GM18520 (cell line): ENCODE data around the gene GPR146.
"Not testable (repeated sequence)": the region's sequence is repeated elsewhere in the genome, so short reads cannot be mapped to it uniquely, and the experiment has no call there.

Experiments
- ATAC-seq: cut with Tn5 transposase; IDR thresholded peaks from one replicate; pipeline ENCODE4 v1.9.1; 2021; ENCODE audit not compliant: unreplicated experiment

GPR146 gene

DNA sequence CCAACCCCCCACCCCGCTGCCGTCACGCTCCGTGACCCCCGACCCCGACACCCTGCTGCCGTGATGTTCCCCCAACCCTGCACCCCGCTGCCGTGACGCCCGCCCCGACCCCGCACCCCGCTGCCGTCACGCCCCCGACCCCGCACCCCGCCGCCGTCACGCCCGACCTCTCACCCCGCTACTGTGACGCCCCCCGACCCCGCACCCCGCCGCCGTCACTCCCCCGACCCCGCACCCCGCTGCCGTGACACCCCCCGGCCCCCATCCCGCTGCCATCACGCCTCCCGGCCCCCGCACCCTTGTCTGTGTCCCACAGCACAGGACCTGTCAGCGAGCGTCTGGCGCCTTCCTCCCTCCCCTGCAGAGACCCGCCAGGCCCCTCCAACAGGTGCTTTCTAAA lies 29.7 kb downstream of the GPR146 start:
- ATAC-seq, result not testable (repeated sequence)

DNA sequence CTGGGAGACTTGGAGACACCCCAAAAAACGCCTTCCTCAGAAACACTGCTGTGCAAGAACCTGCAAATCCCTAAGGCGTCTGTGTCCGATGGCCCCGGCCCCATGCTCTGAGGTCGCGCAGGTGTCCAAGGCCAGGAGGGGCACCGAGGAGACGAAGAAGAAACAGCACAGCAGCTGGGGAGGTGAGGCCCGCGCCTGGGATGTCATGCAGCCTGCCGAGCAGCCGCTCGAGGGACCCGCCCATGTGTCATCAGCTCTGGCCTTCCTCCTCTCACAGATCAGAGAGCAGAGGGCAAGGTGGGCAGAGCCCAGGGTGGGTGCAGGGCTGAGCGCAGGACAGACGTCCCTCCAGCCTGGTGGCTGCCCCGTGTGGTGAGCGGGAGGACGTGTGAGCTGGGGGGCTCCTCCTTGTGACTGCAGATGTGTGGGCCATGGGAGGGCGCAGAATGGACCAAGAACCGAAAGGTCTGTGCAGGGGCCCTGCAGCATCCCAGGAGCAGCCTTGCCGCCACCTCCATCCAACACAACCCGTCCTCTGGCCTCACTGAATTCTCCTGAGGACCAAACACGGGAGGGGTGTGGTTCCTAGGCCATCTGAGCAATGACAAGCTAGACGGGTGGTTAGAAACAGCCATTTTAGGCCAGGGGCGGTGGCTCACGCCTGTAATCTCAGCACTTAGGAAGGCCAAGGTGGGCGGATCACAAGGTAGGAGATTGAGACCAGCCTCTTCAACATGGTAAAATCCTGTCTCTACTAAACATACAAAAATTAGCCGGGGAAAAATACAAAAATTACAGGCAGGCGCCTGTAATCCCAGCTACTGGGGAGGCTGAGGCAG lies 30.5 kb downstream of the GPR146 start:
- no peak for ATAC-seq

DNA sequence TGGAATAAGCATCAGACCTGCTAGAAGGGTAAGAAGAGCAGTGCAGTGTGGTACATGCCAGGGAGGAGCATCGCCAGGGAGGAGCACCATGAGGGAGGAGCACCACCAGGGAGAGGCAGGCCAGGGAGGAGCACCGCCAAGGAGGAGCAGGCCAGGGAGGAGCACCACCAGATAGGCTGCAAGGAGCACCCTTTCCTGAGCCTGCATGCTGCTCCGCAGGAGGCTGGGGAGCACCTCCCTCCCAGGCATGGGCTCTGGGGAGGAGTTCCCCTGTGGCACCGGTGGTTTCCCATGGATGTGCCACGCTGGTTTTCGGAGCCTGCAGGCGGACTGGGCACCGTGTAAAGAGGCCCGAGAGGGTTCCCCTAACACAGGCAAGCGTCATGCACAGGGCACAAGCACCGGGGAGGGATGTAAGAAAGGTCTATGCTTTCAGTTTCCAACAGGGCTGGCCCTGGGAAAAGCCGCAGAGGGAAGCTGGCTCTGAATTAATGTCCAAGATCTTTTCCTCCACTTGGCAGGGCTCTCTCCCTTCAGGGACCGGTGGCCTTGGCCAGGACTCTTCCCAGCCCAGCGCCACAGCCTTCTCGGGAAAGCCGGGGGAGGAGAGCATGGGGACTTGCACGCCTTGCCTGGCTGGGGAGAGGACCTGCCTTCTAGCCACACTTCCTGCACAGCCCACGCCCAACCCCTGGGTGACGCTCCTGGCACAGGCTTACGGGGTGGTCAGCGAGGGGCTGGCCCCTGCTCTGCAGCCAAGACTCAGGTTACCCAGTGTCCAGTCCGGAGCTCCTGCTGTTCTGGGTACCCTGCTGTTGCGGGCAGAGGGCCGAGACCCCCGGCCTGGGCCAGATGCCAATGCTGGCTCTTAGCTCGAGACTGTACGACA lies 32.1 kb downstream of the GPR146 start:
- no peak for ATAC-seq

DNA sequence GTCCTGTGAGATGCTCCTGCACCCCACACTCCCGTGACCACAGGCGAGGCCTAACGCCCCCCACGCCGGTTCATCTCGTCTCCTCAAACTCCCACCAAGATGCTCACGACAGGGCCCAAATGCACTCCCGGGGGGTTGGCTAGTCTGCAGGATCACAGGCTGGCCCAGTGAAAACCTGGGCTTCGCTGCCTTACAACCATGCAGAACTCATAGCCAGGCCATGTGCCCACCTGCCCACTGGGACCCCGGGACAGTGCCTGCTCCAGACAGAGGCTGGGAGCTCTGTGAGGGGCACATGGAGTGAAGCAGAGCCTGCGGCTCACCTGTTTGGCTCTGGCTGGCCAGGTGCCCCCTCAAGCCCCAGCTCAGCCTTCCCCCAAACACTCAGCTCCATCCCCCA lies 34.2 kb downstream of the GPR146 start:
- no peak for ATAC-seq

DNA sequence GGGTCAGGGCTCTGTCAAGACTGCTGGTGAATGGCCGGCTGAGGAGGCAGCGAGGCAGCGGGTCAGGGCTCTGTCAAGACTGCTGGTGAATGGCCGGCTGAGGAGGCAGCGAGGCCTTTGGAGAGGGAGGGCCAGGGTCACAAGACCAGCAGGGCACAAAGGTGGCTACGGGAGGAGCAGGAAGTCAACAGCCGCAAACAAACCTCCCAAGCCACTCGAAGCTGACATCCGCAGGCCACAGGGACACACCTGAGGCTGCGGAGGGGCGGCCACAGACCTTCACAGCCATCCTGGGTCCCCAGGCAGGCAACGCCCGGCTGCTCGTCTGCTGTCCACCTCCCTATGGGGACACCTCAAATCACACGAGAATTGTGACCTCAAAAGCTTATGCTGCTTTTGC lies 34.6 kb downstream of the GPR146 start:
- no peak for ATAC-seq

DNA sequence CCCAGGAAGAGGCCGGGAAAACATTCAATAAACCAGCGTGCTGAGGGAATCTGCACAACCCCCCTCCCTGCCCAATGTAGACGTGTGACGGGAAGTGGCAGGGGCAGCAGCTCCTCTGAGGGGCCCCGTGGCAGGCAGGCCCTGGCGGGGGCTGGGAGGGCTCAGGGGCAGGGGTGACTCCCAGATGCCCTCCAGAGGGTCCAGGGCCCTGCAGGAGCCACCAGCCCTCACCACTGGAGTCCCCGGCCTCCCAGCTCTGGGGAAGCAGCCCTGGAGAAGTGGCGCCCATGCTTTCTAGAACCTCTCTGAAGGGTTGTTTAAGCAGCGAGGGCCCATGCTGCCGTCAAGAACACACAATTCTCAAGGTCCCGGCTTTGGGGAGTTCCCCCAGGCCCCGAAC lies 35.2 kb downstream of the GPR146 start:
- ATAC-seq, result no peak

DNA sequence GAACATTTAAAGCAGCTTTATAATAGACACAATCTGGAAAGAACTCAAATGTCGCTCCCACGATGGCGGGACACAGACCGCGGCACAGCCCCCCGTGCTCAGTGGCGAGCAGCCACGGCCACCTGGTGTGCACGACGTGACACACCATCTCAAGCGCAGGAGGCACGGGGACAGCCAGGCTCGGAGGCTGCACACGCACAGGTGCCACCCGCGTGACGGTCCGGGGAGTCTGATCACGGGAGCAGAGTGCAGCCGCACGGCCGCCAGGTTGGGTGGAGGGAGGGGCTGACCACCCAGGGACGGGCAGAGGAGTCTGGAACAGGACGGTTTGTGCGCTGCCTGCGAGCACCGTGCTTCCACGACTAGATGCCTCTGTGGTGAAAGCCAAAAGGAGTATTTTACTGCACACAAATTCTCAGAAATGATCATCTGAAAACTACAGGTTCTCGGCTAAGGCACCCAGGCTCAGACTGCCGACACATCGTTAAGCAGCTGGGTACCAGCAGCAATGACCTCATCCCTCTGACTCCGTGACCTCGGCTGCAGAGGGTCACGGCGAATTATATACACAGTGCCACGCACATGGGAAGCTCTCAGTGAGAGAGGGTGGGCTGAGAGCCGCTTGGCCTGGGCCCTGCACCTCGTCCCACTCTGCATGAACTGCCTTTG lies 36.0 kb downstream of the GPR146 start:
- no peak for ATAC-seq

DNA sequence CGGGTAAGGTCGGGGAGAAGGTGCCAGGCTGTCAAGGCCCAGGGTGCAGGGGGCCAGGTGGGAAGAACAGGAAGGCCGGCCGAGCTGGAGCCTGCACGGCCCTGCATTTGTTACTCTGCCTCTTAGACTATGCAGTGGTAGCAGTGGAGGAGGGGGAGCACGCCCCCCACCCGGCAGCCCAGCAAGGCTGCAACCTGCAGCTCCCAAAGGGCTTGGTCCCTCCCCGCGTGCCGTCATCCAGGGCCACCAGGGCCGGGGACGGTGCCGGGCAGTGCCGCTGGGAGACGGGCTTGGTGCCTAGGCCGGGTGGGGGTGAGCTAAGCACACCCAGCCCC lies 36.5 kb downstream of the GPR146 start:
- no peak for ATAC-seq

DNA sequence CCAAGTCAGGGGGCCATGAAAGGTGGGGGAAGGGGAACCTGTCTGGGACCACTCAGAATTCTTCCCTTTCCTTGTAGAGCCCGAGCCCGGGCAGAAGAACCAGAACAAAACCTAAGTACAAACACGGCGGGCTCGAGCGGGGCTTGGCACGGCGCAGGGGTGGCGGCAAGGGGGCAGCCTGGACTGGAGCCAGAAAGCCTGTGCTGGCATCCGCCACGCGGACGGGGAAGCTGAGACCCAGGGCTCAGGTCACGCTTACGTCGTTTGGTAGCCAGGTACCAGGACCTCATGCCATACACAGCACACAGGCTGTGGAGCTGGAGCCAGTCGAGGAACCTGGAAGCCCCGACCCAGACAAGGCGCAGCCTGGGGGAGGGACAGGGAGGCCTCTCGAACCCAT lies 37.0 kb downstream of the GPR146 start:
- no peak for ATAC-seq

DNA sequence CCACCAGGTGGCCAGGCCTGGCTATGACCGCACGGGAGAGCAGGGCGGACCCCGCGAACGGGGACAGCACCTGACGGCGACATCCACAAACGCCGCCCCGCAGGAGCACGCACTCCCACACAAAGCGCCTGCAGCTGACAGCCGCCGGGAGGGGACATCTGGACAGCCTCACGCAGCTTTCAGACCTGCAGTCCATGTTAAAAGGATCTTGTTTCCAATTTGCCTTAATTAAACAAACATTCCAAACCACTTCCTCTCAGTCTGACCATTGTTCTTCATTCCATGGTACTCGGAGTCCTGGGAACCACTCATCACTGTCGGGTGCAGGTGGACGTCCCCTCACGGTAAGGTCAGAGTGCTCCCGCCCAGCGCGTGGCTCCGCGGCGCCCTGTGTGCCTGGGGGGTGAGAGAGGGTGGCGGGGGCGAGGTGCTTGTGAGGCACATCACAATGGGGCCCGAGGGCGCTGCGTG lies 37.6 kb downstream of the GPR146 start:
- ATAC-seq, result no peak

DNA sequence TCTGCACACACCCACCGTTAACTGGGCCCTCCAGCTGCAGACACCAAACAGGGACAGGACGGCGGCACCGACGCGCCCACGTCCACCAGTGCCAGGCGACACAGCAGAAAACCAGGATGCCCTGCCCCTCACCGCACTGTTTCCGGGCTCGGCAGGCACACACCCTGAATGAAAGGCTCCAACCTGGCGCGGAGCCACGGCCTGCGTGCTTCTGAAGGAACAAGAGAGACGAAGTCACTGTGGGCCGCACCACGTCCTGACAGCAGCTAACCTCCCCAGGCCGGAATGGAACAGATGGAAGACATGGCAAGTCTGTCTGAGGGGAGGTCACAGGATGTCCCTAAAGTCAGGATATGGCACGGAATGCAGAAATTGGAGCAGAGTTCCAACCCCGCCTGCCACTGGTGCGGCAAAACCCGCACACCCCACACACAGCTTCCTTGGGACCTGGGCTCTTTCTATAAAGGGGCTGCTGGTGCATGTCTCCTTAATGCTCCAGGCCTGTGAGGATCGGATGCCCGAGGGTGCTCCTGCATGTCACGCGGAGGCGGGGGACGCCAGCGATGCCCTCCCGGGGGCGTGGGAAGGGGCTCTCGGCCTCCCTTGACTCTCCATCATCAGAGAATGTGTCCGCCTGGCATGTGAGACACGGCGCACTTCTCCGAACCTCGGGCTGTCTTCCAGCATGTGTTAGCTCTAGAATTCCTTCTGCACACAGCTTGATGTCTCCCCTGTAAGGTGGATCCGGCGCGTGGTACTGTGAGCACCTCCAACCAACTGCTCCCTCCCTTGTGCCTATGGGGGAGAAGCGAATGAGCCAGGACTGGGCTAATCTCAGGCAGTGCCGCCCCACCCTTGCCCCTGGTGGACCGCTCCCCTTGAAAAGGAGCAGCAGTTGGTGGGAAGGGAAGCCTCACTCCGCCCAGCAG lies 39.6 kb downstream of the GPR146 start:
- ATAC-seq, result no peak

DNA sequence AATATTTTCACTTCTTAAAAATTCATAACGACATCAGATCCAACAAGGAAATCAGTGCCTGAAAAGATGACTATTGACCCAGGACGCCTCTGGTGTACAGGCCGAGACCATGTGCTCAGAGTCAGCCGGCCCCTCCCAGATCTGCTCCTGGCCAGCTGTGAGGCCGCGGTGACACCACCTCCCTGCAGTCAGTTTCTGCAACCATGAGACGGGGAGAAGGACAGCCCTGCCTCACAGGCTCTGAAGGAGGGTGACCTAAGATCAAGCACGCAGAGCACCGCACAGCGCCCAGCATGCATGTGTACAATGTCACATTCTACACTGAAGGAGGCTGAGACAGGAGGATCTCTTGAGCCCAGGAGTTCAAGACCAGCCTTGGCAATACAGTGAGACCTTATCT lies 40.9 kb downstream of the GPR146 start:
- ATAC-seq, result no peak

DNA sequence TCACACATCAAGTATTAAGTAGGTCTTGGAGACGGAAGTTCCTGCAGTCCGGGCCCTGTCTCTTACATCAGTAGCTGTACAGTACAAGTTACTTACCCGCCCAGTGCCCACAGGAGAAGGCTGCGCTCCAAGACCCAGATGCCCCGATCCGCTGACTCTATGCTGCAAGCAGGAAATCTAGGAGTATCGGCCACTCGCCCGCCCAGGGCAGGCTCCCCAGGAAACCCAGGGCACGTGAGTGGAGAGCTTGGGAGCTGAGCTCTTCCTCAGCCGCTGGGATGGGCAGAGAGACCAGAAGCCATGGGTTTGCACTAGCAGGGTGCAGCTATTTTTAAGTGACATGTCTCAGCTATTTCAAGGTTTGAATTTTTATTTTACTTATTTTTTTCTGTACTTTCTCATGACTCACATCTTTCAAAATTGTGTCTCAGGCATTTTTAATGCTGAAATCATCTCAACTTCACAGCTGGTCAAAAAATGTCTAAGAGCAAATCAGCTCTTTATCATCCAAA lies 41.6 kb downstream of the GPR146 start:
- ATAC-seq, result no peak

DNA sequence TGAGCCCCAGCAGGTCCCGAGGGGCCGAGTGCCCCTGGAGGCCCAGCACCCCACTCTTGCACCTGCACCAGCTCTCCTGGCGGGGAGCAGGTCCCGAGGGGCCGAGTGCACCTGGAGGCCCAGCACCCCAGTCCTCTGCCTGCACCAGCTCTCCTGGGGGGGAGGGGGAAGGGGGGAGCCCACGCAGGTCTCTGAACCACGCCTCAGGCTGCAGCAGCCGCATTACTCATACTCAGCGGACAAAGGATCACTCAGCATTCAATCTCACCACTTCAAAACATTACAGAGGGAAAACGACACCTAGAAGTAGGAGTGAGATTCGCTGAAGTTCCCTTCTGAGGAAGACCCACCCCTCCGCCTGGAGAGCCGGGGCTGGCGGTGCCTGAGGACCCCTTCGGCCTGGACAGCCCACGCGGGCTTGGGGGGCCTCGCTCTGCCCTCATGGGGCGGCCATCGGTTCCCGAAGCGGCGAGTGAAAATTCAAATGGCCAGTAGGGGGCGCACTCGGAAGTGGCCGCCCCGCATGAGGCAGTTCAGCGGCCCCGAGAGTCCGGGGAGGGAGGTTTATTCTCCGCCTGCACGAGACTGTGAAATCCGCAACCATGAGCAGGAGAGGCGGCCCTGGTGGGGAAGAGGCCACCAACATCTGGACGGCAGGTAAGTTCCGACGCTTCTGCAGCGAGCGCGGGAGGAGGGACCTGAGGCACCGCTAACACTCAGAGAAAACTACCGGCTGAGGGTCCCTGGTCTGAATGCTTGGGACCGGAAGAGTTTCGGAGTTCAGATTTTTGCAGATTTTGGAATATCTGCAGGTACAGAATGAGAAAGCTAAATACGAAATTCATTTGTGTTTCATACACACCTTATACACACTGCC lies 42.5 kb downstream of the GPR146 start:
- peak; percentile 49 for ATAC-seq

DNA sequence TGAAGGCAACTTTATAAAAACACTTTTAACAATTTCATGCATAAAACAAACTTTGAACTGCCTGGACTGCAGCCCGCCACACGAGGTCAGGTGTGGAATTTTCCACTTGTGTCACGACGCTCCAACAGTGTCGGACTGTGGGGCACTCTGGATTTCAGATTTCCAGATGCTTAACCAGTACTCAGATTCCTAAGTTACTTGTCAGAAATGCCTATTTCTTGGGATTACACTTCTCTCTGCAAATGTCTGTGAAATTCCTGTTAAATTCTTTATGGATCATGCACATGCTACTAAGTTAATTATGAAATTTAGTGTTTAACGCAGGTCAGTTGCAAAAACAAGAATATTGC lies 43.1 kb downstream of the GPR146 start:
- no peak for ATAC-seq

DNA sequence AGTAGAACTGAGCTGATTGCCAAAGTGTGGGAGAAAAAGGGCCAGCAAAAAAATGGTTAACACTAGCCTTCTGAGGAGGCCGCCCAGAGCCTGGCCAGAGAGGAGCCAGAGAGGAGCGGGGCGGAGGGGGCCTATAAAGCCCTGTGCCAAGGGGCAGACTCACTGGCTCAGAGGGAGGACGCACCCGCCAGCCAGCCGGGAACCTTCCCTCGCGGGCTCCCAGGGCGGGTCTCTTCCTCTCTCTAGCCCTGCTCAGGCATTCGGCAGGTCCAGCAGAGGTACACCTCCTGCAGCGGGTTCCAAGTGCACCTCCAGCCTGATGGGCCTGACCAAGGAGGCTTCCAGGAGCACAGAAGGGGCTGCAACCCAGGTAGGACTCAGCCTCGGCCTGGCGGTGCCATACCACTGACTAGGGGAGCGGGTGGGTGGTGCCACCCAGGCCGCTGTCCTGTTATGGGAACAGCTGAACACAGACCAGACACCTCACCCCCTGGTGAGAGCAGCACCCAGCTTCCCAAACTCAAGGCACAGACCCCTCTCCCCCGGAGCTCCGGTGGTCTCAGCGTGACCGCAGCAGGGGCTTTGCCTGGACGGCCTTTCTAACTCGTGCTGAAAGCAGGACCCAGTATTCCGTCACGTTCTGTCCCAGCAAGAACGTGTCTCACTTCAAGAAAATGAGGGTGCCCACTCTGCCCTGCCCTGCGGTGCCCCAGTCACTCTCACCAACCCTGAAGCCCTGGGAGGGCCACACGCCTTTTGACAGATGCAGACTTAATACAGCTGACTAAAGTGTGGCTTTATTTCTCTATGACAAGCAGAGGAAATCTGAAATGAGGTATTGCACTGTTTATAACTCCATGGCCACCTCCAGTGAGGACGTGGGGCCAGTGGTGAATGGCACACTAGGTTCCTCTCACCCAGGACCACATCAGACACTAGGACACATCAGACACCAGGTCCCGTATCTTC lies 43.9 kb downstream of the GPR146 start, which contains the start of gene GPER1:
Gene GPER1 (plus strand): TSS at position 162 of the 969 bp plus-strand sequence. CDS start 3,616 bp downstream, outside the sequence.
- no peak for ATAC-seq

DNA sequence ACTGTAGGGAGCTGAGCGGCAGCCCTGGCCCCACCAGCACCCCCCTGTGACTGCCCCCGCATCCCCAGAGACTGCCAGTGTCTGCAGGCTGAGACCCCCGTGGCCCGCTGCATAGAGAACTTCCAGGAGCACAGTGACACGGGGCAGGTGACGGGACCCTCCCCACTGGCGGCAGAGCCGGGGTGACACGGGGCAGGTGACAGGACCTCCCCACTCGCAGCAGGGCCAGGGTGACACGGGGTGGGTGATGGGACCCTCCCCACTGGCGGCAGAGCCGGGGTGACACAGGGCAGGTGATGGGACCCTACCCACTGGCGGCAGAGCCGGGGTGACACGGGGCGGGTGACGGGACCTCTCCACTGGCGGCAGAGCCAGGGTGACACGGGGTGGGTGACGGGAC lies 45.9 kb downstream of the GPR146 start:
- ATAC-seq, result no peak
